Caco-2 (cell line): ENCODE measurements around the gene RHBDL3. TPM values are rescaled to one million over a fixed set of nuclear protein-coding genes. Genes with fewer than 3 reads are reported as not detected.

Experiments
- BruUV-seq: library from RNA; stranded (reverse); fragments of 400-500 nt; replicated peaks from 2 replicates; lab custom pipeline; 2021; lab: Mats Ljungman, UMichigan
- CTCF ChIA-PET: fragments of 300-600 bp; sonication (Branson Sonifier 250); formaldehyde crosslinking; loops from one replicate; lab custom pipeline; 2022; ENCODE audit warnings: antibody characterized with exemption; lab: Charles Lee
- POLR2A ChIA-PET: fragments of 300-600 bp; sonication (Branson Sonifier 250); formaldehyde crosslinking; loops from one replicate; lab custom pipeline; 2022; ENCODE audit warnings: antibody characterized with exemption; lab: Charles Lee
- DNase-seq, 2 experiments: peaks; one replicate each; pipeline versions ENCODE4 v3.0.0 to v3.0.0-alpha.2; 2020 to 2022
- H3K27me3 ChIP-seq: replicated peaks from 2 replicates; pipeline ENCODE4 v1.6.0; 2011; ENCODE audit warnings: low read length; ENCODE audit not compliant: control insufficient read depth, insufficient read depth
- H3K36me3 ChIP-seq: 2 replicates; pipeline ENCODE4 v1.5.1; 2011; ENCODE audit warnings: low read length; ENCODE audit not compliant: control insufficient read depth, insufficient read depth
- H3K4me1 ChIP-seq: fragments of 250-450 bp; sonication (Bioruptor Pico); 2 replicates; pipeline ENCODE4 v1.5.1; 2020; ENCODE audit warnings: mild to moderate bottlenecking
- H3K4me3 ChIP-seq: 2 replicates; pipeline ENCODE4 v1.5.1; 2011; ENCODE audit warnings: low read depth, mild to moderate bottlenecking, control low read depth, low read length
- H3K9me3 ChIP-seq: fragments of 250-450 bp; sonication (Bioruptor Pico); 2 replicates; pipeline ENCODE4 v1.5.1; 2020; ENCODE audit warnings: mild to moderate bottlenecking, moderate library complexity
- H3K27ac Mint-ChIP-seq: one replicate; pipeline ENCODE4 v1.8.0; 2022; ENCODE audit warnings: mixed read lengths; ENCODE audit not compliant: unreplicated experiment
- H3K27me3 Mint-ChIP-seq: one replicate; pipeline ENCODE4 v1.8.0; 2022; ENCODE audit warnings: mixed read lengths; ENCODE audit not compliant: insufficient read depth, unreplicated experiment
- H3K36me3 Mint-ChIP-seq: one replicate; pipeline ENCODE4 v1.8.0; 2022; ENCODE audit warnings: mild to moderate bottlenecking, mixed read lengths; ENCODE audit not compliant: insufficient read depth, unreplicated experiment
- H3K4me1 Mint-ChIP-seq: one replicate; pipeline ENCODE4 v1.8.0; 2022; ENCODE audit warnings: low read depth, mixed read lengths; ENCODE audit not compliant: unreplicated experiment
- H3K4me3 Mint-ChIP-seq: one replicate; pipeline ENCODE4 v1.8.0; 2022; ENCODE audit warnings: mild to moderate bottlenecking, moderate library complexity, mixed read lengths; ENCODE audit not compliant: unreplicated experiment
- H3K9me3 Mint-ChIP-seq: one replicate; pipeline ENCODE4 v1.8.0; 2022; ENCODE audit warnings: mixed read lengths; ENCODE audit not compliant: unreplicated experiment
- CTCF ChIP-seq, 2 experiments: fragments of 200-600 bp in 1 of 2; IDR thresholded peaks; 1 replicate in 1 of 2; 2 replicates in 1 of 2; pipeline versions ENCODE4 v1.5.1 to v1.8.0; 2011 to 2022; ENCODE audit warnings: antibody characterized with exemption in 1 of 2, control low read depth in 1 of 2, inconsistent platforms in 1 of 2, low read depth in 1 of 2, low read length in 1 of 2, mild to moderate bottlenecking in 1 of 2, moderate library complexity in 1 of 2; ENCODE audit not compliant: insufficient read depth in 1 of 2, severe bottlenecking in 1 of 2, unreplicated experiment in 1 of 2
- intact Hi-C: fragments of 100-400 bp; cut with micrococcal nuclease; formaldehyde crosslinking; loops from one replicate; pipeline ENCODE4 v1.10.0; 2022; ENCODE audit not compliant: unreplicated experiment
- total RNA-seq: library from RNA; stranded (reverse); gene quantifications from 2 replicates; pipeline ENCODE4 v1.2.3, GENCODE V29; 2022

RHBDL3 gene
- total RNA-seq, 1 experiment from 2014 or later, result not detected

GRCh38 chr17:32342603-32343325, 77.1 kb downstream of the RHBDL3 start:
- no peaks in the 10 kb centered on the region for H3K27me3 Mint-ChIP-seq

GRCh38 chr17:32345951-32346600, 80.4 kb downstream of the RHBDL3 start:
- H3K27me3 Mint-ChIP-seq, result no peaks in the 10 kb centered on the region
- no peak for DNase-seq
- Histone ChIP-seq H3K4me3 (no peak overlapping the region), H3K9me3 (no peaks in the 10 kb centered on the region), H3K27me3 (no peaks in the 10 kb centered on the region), H3K36me3 (no peaks in the 10 kb centered on the region), H3K4me1 (peaks cover 13% of the 10 kb centered on the region; the same call in 1 of the 2 replicates)
- peaks cover 23% of the 10 kb centered on the region for H3K36me3 Mint-ChIP-seq
- no peak overlapping the region for H3K4me3 Mint-ChIP-seq
- H3K9me3 Mint-ChIP-seq, result no peaks in the 10 kb centered on the region
- intact Hi-C loops, result no loop called here
- POLR2A ChIA-PET, result no interaction called here
- no peak for TF ChIP-seq CTCF (IDR thresholded peaks at IDR 0.05; ENCODE audit: insufficient read depth in 1 of 2, low read depth in 1 of 2, low read length in 1 of 2, severe bottlenecking in 1 of 2, unreplicated experiment in 1 of 2)
- CTCF ChIA-PET, result no interaction called here
- H3K4me1 Mint-ChIP-seq, result peaks cover 12% of the 10 kb centered on the region
- no TSS peak for BruUV-seq
- no peak overlapping the region for H3K27ac Mint-ChIP-seq

More at GRCh38 chr17:32342603-32343325, 77.1 kb downstream of the RHBDL3 start:
- H3K4me1 Mint-ChIP-seq, result peaks cover 16% of the 10 kb centered on the region
- DNase-seq, result no peak
- POLR2A ChIA-PET, result interaction anchor here (0.9 kb wide), 1 partner anchor 8 kb away, joined by 4 read pairs; no protein-coding TSS in a partner anchor
- H3K36me3 Mint-ChIP-seq, result peaks cover 7% of the 10 kb centered on the region
- H3K27me3 ChIP-seq, result no peaks in the 10 kb centered on the region
- BruUV-seq, result TSS peak; percentile 47
- H3K4me3 ChIP-seq, result peak overlapping the region; percentile 84
- no peaks in the 10 kb centered on the region for H3K9me3 ChIP-seq
- no peak for TF ChIP-seq CTCF (IDR thresholded peaks at IDR 0.05; ENCODE audit: insufficient read depth in 1 of 2, low read depth in 1 of 2, low read length in 1 of 2, severe bottlenecking in 1 of 2, unreplicated experiment in 1 of 2)
- H3K36me3 ChIP-seq, result no peaks in the 10 kb centered on the region
- 0 out of 2 replicates have a peak, but pooled peaks cover 8% of the 10 kb centered on the region for H3K4me1 ChIP-seq
- H3K9me3 Mint-ChIP-seq, result no peaks in the 10 kb centered on the region
- peak overlapping the region; percentile 82 for H3K27ac Mint-ChIP-seq
- intact Hi-C loops, result no loop called here
- H3K4me3 Mint-ChIP-seq, result peak overlapping the region; percentile 92
- CTCF ChIA-PET, result no interaction called here

- Mint-ChIP-seq H3K4me3 (peak overlapping the region; percentile 90), H3K27ac (no peak overlapping the region), H3K36me3 (peaks cover 39% of the 10 kb centered on the region), H3K4me1 (peaks cover 4% of the 10 kb centered on the region), H3K9me3 (no peaks in the 10 kb centered on the region), H3K27me3 (no peaks in the 10 kb centered on the region)
- no peak overlapping the region for H3K4me3 ChIP-seq
- BruUV-seq, result no TSS peak
- POLR2A ChIA-PET, result interaction anchor here (0.5 kb wide), 1 partner anchor 459 kb away, joined by 13 read pairs; no protein-coding TSS in a partner anchor
- no peak for TF ChIP-seq CTCF (IDR thresholded peaks at IDR 0.05; ENCODE audit: insufficient read depth in 1 of 2, low read depth in 1 of 2, low read length in 1 of 2, severe bottlenecking in 1 of 2, unreplicated experiment in 1 of 2)
- H3K36me3 ChIP-seq, result no peaks in the 10 kb centered on the region; the same call in 1 of the 2 replicates
- CTCF ChIA-PET, result interaction anchor here (0.6 to 1.1 kb wide), 2 partner anchors 7 to 95 kb away, joined by 3 to 4 read pairs; no protein-coding TSS in a partner anchor
- peaks cover 22% of the 10 kb centered on the region; the same call in 1 of the 2 replicates for H3K4me1 ChIP-seq
- no peak for DNase-seq
- intact Hi-C loops, result no loop called here
- H3K9me3 ChIP-seq, result no peaks in the 10 kb centered on the region
- no peaks in the 10 kb centered on the region for H3K27me3 ChIP-seq
These were observed 82.8 kb downstream of the RHBDL3 start for GRCh38 chr17:32348483-32348800.
